ENCODE data around the gene PATL1. TPM values are rescaled to one million over a fixed set of nuclear protein-coding genes. Genes with fewer than 3 reads are reported as not detected.

PATL1 gene
- total RNA-seq: 8.7 and 9.9 TPM in 2 replicates

GRCh38 chr11:59668950-59669610 lies at the start of gene PATL1:
Gene PATL1, minus strand, starts transcription at chr11:59669037. Its CDS starts 142 bp downstream, at chr11:59668895.

GRCh38 chr11:59713745-59714144 lies 44.9 kb upstream of the PATL1 start, which contains the start of gene OR10V1:
Gene OR10V1, minus strand, starts transcription at chr11:59713845. Its CDS starts 0 bp downstream, at chr11:59713845.

GRCh38 chr11:59615637-59616395 lies 53.0 kb downstream of the PATL1 start, which contains the start of gene OSBP:
Gene OSBP, minus strand, starts transcription at chr11:59615774. Its CDS starts 110 bp downstream, at chr11:59615664.

Other genes starting within 250 kb of the PATL1 start
- not detected in 2 replicates for gene OR5A2, start 242.6 kb downstream of the PATL1 start, total RNA-seq
- gene OR5A1, start 232.6 kb downstream of the PATL1 start, total RNA-seq: not detected in 2 replicates
- not detected in 2 replicates for gene OR4D6, start 212.1 kb downstream of the PATL1 start, total RNA-seq
- not detected in 2 replicates for gene OR4D10, start 195.7 kb downstream of the PATL1 start, total RNA-seq
- 0.12 TPM in 1 of 2 replicates, not detected in the other for gene OR4D11, start 165.5 kb downstream of the PATL1 start, total RNA-seq
- gene OR4D9, start 157.5 kb downstream of the PATL1 start, total RNA-seq: not detected in 2 replicates
- 44.9 and 55.2 TPM in 2 replicates for gene OSBP, start 53.3 kb downstream of the PATL1 start, total RNA-seq
- gene OR10V1, start 44.8 kb upstream of the PATL1 start, total RNA-seq: not detected in 2 replicates
- 36.2 and 49.7 TPM in 2 replicates for gene STX3, start 86.3 kb upstream of the PATL1 start, total RNA-seq
- 44.6 and 53.0 TPM in 2 replicates for gene MRPL16, start 141.7 kb upstream of the PATL1 start, total RNA-seq
- gene CBLIF, start 176.5 kb upstream of the PATL1 start, total RNA-seq: not detected in 2 replicates
- gene TCN1, start 197.4 kb upstream of the PATL1 start, total RNA-seq: not detected in 2 replicates
- gene OOSP3, start 209.7 kb upstream of the PATL1 start, total RNA-seq: not detected in 2 replicates